ENCODE data around the gene G3BP2.

GRCh38 chr4:75653845-75654503, 19.2 kb downstream of the G3BP2 start:
- TF ChIP-seq CTCF (IDR thresholded peaks at IDR 0.05; ENCODE audit: insufficient read depth, low read depth, low read length) (peak; percentile 39), EZH2 (IDR thresholded peaks at IDR 0.05; ENCODE audit: insufficient read depth, low read length) (no peak)
